ACC112 (cell line): Measurements from ENCODE around the gene SLC9C1.

Experiments
- H2AFZ ChIP-seq: fragments of 200-600 bp; sonication (generic); one replicate; pipeline ENCODE4 v1.6.0; 2017; ENCODE audit warnings: antibody characterized with exemption, low read length; ENCODE audit not compliant: unreplicated experiment
- H3K27ac ChIP-seq: fragments of 200-600 bp; sonication (generic); 2 replicates; pipeline ENCODE4 v1.5.1; 2014; ENCODE audit warnings: low read depth, mild to moderate bottlenecking, antibody characterized with exemption, low read length, moderate library complexity
- H3K27me3 ChIP-seq: fragments of 200-600 bp; sonication (generic); 2 replicates; pipeline ENCODE4 v1.6.1; 2014; ENCODE audit warnings: mild to moderate bottlenecking, antibody characterized with exemption, low read length, moderate library complexity, mixed read lengths; ENCODE audit not compliant: insufficient read depth
- H3K36me3 ChIP-seq: fragments of 200-600 bp; sonication (generic); 2 replicates; pipeline ENCODE4 v1.6.1; 2016; ENCODE audit warnings: mild to moderate bottlenecking, antibody characterized with exemption, low read length, moderate library complexity, mixed read lengths; ENCODE audit not compliant: insufficient read depth
- H3K4me1 ChIP-seq: fragments of 200-600 bp; sonication (generic); one replicate; pipeline ENCODE4 v1.6.1; 2016; ENCODE audit warnings: low read length, mixed read lengths; ENCODE audit not compliant: insufficient read depth, unreplicated experiment, control insufficient read depth
- H3K4me3 ChIP-seq: fragments of 200-600 bp; sonication (generic); 2 replicates; pipeline ENCODE4 v1.5.1; 2014; ENCODE audit warnings: mild to moderate bottlenecking, low read depth, low read length
- H3K79me2 ChIP-seq: fragments of 200-600 bp; sonication (generic); one replicate; pipeline ENCODE4 v1.6.0; 2016; ENCODE audit warnings: low read length; ENCODE audit not compliant: control insufficient read depth, unreplicated experiment, insufficient read depth

Gene SLC9C1

DNA sequence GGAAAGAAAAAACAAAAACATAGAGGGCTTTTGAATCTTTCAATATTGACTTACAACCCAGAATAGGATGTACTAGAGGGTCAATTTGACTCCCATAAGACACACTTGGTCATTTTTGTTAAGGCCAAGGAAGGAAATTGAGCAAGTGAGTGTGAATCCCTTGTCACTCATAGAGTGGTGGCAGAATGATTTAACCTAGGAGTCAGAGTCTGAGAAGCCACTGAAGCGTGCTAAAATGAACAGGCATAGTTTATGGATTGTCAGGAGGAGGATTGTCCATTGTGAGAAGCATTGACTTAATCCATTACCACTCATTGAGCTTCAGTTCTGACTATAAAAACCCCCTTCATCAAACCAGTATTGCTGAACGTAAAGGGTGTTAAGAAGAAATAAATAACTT, 152.7 kb downstream of the SLC9C1 start:
- no peak overlapping the region for H3K27ac ChIP-seq
- H3K27me3 ChIP-seq: peaks cover 8% of the 10 kb centered on the region
- no peak overlapping the region for H3K4me3 ChIP-seq
- no peak overlapping the region for H2AFZ ChIP-seq
- no peaks in the 10 kb centered on the region for H3K36me3 ChIP-seq
- no peaks in the 10 kb centered on the region for H3K79me2 ChIP-seq
- H3K4me1 ChIP-seq: no peaks in the 10 kb centered on the region

DNA sequence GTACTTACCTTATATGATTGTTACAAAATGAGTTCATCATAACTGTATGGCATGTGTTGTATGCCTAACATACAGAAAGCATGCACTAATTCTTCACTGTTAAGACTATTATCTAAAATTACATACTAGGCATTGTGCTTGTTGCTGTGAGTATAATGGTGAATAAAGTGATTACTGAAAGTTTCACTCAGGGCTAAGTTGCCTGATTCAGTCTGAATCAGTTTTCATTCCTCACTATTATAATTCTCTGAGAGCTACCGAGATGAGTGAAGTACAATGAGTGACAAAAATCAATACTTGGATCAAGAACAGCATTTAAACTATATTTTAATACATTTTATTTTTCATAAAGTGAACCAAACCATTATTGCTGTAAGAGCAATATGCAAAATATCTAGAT, 153.4 kb downstream of the SLC9C1 start:
- no peaks in the 10 kb centered on the region for H3K79me2 ChIP-seq
- no peaks in the 10 kb centered on the region for H3K4me1 ChIP-seq
- no peak overlapping the region for H3K4me3 ChIP-seq
- no peak overlapping the region for H2AFZ ChIP-seq
- H3K36me3 ChIP-seq: no peaks in the 10 kb centered on the region
- H3K27me3 ChIP-seq: peaks cover 8% of the 10 kb centered on the region
- H3K27ac ChIP-seq: no peak overlapping the region

- Histone ChIP-seq H3K27ac (no peak overlapping the region), H3K4me3 (no peak overlapping the region), H3K79me2 (no peaks in the 10 kb centered on the region), H3K36me3 (no peaks in the 10 kb centered on the region), H3K27me3 (peaks cover 8% of the 10 kb centered on the region), H3K4me1 (no peaks in the 10 kb centered on the region), H2AFZ (no peak overlapping the region)
Measured at GRCh38 chr3:112138219-112138969, 155.6 kb downstream of the SLC9C1 start.

DNA sequence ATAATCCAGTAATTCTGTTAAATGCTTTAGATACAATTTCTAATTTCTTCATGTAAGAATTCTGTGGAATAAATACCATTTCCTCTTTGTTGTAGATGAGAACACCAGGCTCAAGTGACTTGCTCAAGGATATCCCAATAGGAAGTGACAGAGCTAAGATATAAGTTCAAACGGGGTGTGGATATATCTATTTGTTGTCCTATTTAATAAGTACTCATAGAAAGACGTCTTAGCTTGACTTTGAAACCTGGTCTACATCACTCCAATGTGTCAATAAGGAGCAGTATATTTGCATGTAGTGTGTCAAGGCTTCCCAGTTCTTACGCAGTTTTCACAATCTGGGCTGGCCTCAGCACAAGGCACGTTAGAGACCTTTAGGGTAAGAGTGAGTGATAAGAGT, 156.2 kb downstream of the SLC9C1 start:
- Histone ChIP-seq H3K36me3 (no peaks in the 10 kb centered on the region), H3K4me3 (no peak overlapping the region), H3K27ac (no peak overlapping the region), H3K27me3 (peaks cover 8% of the 10 kb centered on the region), H3K4me1 (no peaks in the 10 kb centered on the region), H2AFZ (no peak overlapping the region), H3K79me2 (no peaks in the 10 kb centered on the region)

DNA sequence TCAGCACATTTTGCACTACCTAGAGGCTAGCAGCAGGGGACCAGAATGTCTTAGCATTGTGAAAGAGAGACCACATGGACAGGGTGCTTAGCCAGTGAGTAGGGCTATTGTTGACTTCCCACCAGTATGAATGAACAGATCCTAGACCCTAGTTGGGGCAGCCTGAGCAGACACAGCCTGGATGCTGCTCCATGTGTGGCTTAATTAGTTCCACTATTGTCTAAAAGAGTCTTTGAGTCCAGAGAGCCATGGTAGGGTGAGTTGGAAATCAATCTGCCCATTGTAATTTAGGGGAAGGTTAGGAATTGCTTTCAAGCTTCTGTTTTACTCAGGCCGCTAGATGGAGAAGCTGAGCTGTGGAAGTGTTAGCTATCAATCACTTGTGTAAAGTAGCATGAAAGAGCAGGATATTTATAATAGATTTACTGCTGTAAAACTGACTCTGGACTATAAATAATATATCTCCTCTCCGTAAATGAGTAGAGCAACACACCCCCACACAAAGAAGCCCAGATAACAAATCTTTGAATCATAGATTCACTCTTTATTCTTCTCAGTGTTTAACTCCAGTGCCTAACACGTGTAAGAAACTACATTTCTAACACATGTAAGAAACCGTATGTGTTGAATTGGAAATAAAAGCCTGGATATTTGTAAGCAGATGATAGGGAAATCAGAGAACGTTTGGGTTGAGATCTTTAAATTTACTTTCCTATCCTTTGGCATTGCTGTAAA, 156.9 kb downstream of the SLC9C1 start:
- H3K27me3 ChIP-seq: peaks cover 8% of the 10 kb centered on the region
- H2AFZ ChIP-seq: no peak overlapping the region
- H3K4me3 ChIP-seq: no peak overlapping the region
- H3K27ac ChIP-seq: no peak overlapping the region
- no peaks in the 10 kb centered on the region for H3K4me1 ChIP-seq
- no peaks in the 10 kb centered on the region for H3K36me3 ChIP-seq
- no peaks in the 10 kb centered on the region for H3K79me2 ChIP-seq

- Histone ChIP-seq H3K27me3 (peaks cover 8% of the 10 kb centered on the region), H3K27ac (no peak overlapping the region), H2AFZ (no peak overlapping the region), H3K79me2 (no peaks in the 10 kb centered on the region), H3K36me3 (no peaks in the 10 kb centered on the region), H3K4me3 (no peak overlapping the region), H3K4me1 (no peaks in the 10 kb centered on the region)
Measured at GRCh38 chr3:112136046-112136445, 158.0 kb downstream of the SLC9C1 start.

GRCh38 chr3:112134335-112135124, 159.5 kb downstream of the SLC9C1 start:
- H2AFZ ChIP-seq: no peak overlapping the region
- H3K36me3 ChIP-seq: no peaks in the 10 kb centered on the region
- no peak overlapping the region for H3K27ac ChIP-seq
- no peaks in the 10 kb centered on the region for H3K4me1 ChIP-seq
- peaks cover 4% of the 10 kb centered on the region for H3K27me3 ChIP-seq
- no peaks in the 10 kb centered on the region for H3K79me2 ChIP-seq
- H3K4me3 ChIP-seq: no peak overlapping the region; the same call in 1 of the 2 replicates

DNA sequence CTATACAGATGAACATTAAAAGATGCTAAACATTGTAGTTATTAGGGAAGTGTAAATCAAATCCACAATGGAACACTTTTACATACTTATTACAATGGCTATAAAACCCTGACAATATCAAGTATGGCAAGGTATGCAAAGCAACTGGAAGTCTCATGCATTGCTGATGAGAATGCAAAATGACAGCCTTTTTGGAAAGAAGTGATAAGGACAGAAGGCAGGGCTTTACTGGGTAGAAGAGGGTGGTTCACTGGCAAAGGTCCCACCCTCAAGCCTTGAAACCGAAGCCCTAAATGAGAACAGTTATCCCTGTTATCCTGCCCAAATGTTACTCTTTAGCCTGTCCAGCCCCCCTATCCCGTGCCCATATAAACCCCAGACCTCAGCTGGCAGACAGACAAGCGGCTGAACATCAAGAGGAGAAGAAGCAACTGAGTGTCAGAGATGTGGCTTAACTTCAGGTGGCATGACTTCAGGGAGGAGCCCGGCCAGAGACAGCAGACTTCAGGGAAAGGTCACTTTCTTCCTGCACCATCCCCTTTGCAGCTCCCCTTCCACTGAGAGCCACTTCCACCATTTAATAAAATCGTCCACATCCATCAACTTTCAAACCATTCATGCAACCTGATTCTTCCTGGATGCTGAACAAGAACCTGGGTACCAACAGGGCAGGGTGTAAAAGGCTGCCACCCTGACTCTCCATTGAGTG, 160.2 kb downstream of the SLC9C1 start:
- Histone ChIP-seq H3K36me3 (no peaks in the 10 kb centered on the region), H3K4me3 (no peak overlapping the region; the same call in 1 of the 2 replicates), H3K79me2 (no peaks in the 10 kb centered on the region), H3K4me1 (no peaks in the 10 kb centered on the region), H3K27me3 (no peaks in the 10 kb centered on the region), H3K27ac (no peak overlapping the region), H2AFZ (no peak overlapping the region)

DNA sequence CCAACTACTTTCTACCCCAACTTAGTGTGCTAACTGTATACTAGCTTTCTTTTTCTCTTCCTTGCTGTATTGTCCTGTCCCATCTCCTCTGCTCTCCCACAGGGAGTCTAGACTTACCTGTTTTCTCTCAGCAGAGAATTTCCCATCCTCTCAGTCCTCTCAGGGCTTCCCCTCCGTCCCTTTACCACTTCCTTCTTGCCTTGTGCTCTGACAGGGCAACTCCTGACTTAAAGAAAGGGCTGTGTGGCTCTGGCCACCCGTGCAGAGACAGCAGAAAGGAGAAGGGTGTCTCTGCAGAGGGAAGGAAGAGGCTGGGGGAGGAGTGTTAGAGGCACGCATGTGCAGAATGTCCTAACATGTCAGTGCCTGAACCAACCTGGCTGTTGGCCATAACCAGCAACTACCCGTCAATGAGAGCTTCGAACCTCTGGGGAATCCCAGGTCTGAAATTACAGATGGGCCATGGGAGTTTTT, 161.0 kb downstream of the SLC9C1 start, which contains the start of gene GCSAM:
Gene GCSAM, minus strand, starts transcription at position 274 of the 474 bp plus-strand sequence. Its CDS starts 128 bp downstream, at position 146.
- Histone ChIP-seq H2AFZ (no peak within 1 kb of the TSS), H3K4me1 (no peaks in the 10 kb centered on the region), H3K36me3 (no peaks in the 10 kb centered on the region), H3K4me3 (no peak within 1 kb of the TSS), H3K27me3 (no peaks in the 10 kb centered on the region), H3K27ac (no peak within 1 kb of the TSS), H3K79me2 (no peaks in the 10 kb centered on the region)

- Histone ChIP-seq H3K27me3 (no peaks in the 10 kb centered on the region), H3K79me2 (no peaks in the 10 kb centered on the region), H3K4me3 (no peak overlapping the region), H2AFZ (no peak overlapping the region), H3K4me1 (no peaks in the 10 kb centered on the region), H3K27ac (no peak overlapping the region), H3K36me3 (no peaks in the 10 kb centered on the region)
Measured at GRCh38 chr3:112132554-112132953, 161.5 kb downstream of the SLC9C1 start.
